OCI-LY1 (cell line): ENCODE data around the gene MYRF.
A peak's percentile ranks its signal among the peaks of the same experiment; 100 is the strongest.

Experiments used
- H2AFZ ChIP-seq: fragments of 200-600 bp; sonication (generic), shearing (Covaris generic); 2 replicates; pipeline ENCODE4 v1.6.0; 2014; ENCODE audit warnings: antibody characterized with exemption, mild to moderate bottlenecking, low read length
- H3F3A ChIP-seq: fragments of 200-600 bp; sonication (generic), shearing (Covaris generic); 2 replicates; pipeline ENCODE4 v1.6.0; 2014; ENCODE audit warnings: mild to moderate bottlenecking, antibody characterized with exemption, low read length, moderate library complexity; ENCODE audit not compliant: insufficient read depth
- H3K27ac ChIP-seq: fragments of 200-600 bp; sonication (generic); 2 replicates; pipeline ENCODE4 v1.5.1; 2014; ENCODE audit warnings: low read length, mixed run types, mild to moderate bottlenecking, low read depth; ENCODE audit not compliant: poor library complexity, severe bottlenecking
- H3K27me3 ChIP-seq: fragments of 200-600 bp; sonication (generic); 2 replicates; pipeline ENCODE4 v1.6.0; 2014; ENCODE audit warnings: antibody characterized with exemption, mild to moderate bottlenecking, low read length, moderate library complexity; ENCODE audit not compliant: insufficient read depth
- H3K36me3 ChIP-seq: fragments of 200-600 bp; sonication (generic); 2 replicates; pipeline ENCODE4 v1.6.1; 2014; ENCODE audit warnings: mild to moderate bottlenecking, antibody characterized with exemption, low read length, moderate library complexity, mixed read lengths; ENCODE audit not compliant: insufficient read depth
- H3K4me1 ChIP-seq: fragments of 200-600 bp; sonication (generic); 2 replicates; pipeline ENCODE4 v1.5.1; 2014; ENCODE audit warnings: mild to moderate bottlenecking, low read length, moderate library complexity; ENCODE audit not compliant: insufficient read depth, severe bottlenecking
- H3K4me2 ChIP-seq: fragments of 200-600 bp; sonication (generic), shearing (Covaris generic); 2 replicates; pipeline ENCODE4 v1.6.1; 2014; ENCODE audit warnings: low read length
- H3K4me3 ChIP-seq: fragments of 200-600 bp; sonication (generic); 2 replicates; pipeline ENCODE4 v1.5.1; 2014; ENCODE audit warnings: low read length, low read depth, mild to moderate bottlenecking, mixed read lengths; ENCODE audit not compliant: poor library complexity, severe bottlenecking
- H3K79me2 ChIP-seq: fragments of 200-600 bp; shearing (Covaris generic); 2 replicates; pipeline ENCODE4 v1.6.1; 2016; ENCODE audit warnings: mixed run types, low read length, mixed read lengths; ENCODE audit not compliant: insufficient read depth
- H3K9ac ChIP-seq: fragments of 200-600 bp; sonication (generic), shearing (Covaris generic); 2 replicates; pipeline ENCODE4 v1.6.1; 2014; ENCODE audit warnings: mild to moderate bottlenecking, low read length, mixed read lengths
- H3K9me2 ChIP-seq: fragments of 200-600 bp; sonication (generic), shearing (Covaris generic); 2 replicates; pipeline ENCODE4 v1.6.1; 2014; ENCODE audit warnings: low read depth, mild to moderate bottlenecking, low read length, mixed read lengths
- H3K9me3 ChIP-seq: fragments of 200-600 bp; shearing (Covaris generic); 2 replicates; pipeline ENCODE4 v1.6.1; 2014; ENCODE audit warnings: low read length, mixed read lengths
- H4K20me1 ChIP-seq: fragments of 200-600 bp; sonication (generic), shearing (Covaris generic); 2 replicates; pipeline ENCODE4 v1.6.0; 2016; ENCODE audit warnings: mild to moderate bottlenecking, low read length; ENCODE audit not compliant: insufficient read depth
- EZH2 ChIP-seq: fragments of 200-600 bp; sonication (generic), shearing (Covaris generic); IDR thresholded peaks from 2 replicates; pipeline ENCODE4 v1.8.0; 2017; ENCODE audit warnings: borderline replicate concordance, mixed run types, mild to moderate bottlenecking, antibody characterized with exemption, low read length, moderate library complexity, mixed read lengths
- TF ChIP-seq, protein P1 (sequence below): fragments of 200-600 bp; sonication (generic), shearing (Covaris generic); IDR thresholded peaks from 2 replicates; pipeline ENCODE4 v1.5.1; 2017; ENCODE audit warnings: mild to moderate bottlenecking, antibody characterized with exemption, low read length, moderate library complexity, mixed read lengths

The MYRF gene

DNA sequence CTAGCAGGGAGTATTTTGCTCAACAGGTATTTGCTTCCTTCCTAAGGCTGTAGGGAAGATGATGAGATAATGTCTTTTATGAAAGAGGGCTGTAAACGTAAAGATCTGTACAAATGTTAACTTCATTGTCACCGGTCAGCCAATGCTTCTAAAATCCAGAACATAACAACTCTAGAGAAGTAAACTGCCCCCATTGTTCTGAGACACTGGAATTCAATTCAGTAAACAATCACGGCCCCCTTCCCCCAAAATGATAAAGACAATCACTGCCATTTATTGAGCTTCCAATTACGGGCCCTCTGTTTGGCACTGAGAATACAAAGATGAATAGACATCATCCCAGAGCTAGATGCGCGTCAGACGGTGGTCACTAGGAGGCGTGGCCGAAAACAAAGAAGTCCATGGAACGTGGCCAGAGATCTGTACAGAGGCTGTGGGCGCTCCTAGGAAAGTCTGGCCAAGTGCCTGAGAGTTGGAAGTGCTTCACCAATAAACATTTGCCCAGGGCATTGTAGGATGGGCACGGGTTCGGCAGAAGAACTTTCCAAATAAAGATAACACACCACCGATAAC is 39.4 kb downstream of the MYRF start:
- Histone ChIP-seq H3F3A (peaks cover 1% of the 10 kb centered on the region; the same call in 1 of the 2 replicates), H3K9me3 (no peaks in the 10 kb centered on the region), H4K20me1 (no peaks in the 10 kb centered on the region), H3K4me3 (peak overlapping the region; percentile 95), H3K27me3 (no peaks in the 10 kb centered on the region), H3K4me2 (peak overlapping the region; percentile 67), H3K79me2 (peaks cover 34% of the 10 kb centered on the region), H3K9me2 (no peaks in the 10 kb centered on the region), H3K27ac (peak overlapping the region; percentile 83), H3K9ac (peak overlapping the region; percentile 81), H3K36me3 (peaks cover 57% of the 10 kb centered on the region), H3K4me1 (peaks cover 35% of the 10 kb centered on the region), H2AFZ (no peak overlapping the region)
- TF ChIP-seq, protein P1, sequence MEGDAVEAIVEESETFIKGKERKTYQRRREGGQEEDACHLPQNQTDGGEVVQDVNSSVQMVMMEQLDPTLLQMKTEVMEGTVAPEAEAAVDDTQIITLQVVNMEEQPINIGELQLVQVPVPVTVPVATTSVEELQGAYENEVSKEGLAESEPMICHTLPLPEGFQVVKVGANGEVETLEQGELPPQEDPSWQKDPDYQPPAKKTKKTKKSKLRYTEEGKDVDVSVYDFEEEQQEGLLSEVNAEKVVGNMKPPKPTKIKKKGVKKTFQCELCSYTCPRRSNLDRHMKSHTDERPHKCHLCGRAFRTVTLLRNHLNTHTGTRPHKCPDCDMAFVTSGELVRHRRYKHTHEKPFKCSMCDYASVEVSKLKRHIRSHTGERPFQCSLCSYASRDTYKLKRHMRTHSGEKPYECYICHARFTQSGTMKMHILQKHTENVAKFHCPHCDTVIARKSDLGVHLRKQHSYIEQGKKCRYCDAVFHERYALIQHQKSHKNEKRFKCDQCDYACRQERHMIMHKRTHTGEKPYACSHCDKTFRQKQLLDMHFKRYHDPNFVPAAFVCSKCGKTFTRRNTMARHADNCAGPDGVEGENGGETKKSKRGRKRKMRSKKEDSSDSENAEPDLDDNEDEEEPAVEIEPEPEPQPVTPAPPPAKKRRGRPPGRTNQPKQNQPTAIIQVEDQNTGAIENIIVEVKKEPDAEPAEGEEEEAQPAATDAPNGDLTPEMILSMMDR: no peak; the same call in 1 of the 2 replicates
- no peak for TF ChIP-seq EZH2

DNA sequence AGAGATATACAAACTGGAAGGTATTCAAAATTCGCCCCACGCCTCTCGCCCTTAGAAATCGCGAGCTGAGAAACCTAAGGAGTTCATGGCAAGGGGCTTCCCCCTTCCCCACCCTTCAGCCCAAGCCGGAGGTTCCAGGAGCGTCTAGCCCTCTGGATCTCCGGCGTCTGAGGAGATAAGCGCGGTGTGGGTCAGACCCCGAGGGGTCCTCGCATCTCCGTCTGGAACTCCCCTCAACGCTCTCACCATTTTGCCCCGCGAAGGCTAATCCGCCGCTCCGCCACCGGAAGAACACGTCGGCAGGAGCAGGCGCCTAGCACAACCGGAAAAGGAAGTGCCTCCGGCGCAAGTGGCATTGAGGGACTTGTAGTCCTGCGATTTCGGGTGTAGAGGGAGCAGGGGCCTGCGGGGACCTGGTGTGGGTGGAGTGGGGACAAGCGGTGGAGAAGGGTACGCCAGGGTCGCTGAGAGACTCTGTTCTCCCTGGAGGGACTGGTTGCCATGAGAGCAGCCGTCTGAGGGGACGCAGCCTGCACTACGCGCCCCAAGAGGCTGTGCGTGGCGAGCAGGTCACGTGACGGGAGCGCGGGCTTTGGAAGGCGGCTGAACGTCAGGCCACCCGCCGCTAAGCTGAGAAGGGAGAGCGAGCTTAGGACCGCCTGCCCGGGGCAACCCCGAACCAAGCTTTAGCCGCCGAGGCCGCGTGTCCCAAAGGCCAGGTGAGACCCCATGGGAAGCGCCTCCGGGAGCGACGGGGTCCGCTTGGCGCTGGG is 40.1 kb downstream of the MYRF start, which contains the start of the genes FEN1 and TMEM258:
Gene FEN1 (plus strand): TSS at position 602 of the 773 bp plus-strand sequence. CDS start 2,451 bp downstream, outside the sequence.
Gene TMEM258 (minus strand): TSS at position 290 of the 773 bp plus-strand sequence. CDS start 41 bp downstream, at position 249.
- no peak within 1 kb of the TSS for H2AFZ ChIP-seq
- peak within 1 kb of the TSS; percentile 67 for H3K4me2 ChIP-seq
- no peaks in the 10 kb centered on the region for H4K20me1 ChIP-seq
- H3F3A ChIP-seq: peaks cover 4% of the 10 kb centered on the region; the same call in 1 of the 2 replicates
- H3K4me1 ChIP-seq: peaks cover 42% of the 10 kb centered on the region
- TF ChIP-seq, protein P1: no peak
- no peak for TF ChIP-seq EZH2
- peak within 1 kb of the TSS; percentile 81 for H3K9ac ChIP-seq
- H3K79me2 ChIP-seq: peaks cover 40% of the 10 kb centered on the region
- H3K36me3 ChIP-seq: peaks cover 56% of the 10 kb centered on the region
- peak within 1 kb of the TSS; percentile 95 for H3K4me3 ChIP-seq
- H3K9me2 ChIP-seq: no peaks in the 10 kb centered on the region
- no peaks in the 10 kb centered on the region for H3K9me3 ChIP-seq
- peak within 1 kb of the TSS; percentile 83 for H3K27ac ChIP-seq
- no peaks in the 10 kb centered on the region for H3K27me3 ChIP-seq

DNA sequence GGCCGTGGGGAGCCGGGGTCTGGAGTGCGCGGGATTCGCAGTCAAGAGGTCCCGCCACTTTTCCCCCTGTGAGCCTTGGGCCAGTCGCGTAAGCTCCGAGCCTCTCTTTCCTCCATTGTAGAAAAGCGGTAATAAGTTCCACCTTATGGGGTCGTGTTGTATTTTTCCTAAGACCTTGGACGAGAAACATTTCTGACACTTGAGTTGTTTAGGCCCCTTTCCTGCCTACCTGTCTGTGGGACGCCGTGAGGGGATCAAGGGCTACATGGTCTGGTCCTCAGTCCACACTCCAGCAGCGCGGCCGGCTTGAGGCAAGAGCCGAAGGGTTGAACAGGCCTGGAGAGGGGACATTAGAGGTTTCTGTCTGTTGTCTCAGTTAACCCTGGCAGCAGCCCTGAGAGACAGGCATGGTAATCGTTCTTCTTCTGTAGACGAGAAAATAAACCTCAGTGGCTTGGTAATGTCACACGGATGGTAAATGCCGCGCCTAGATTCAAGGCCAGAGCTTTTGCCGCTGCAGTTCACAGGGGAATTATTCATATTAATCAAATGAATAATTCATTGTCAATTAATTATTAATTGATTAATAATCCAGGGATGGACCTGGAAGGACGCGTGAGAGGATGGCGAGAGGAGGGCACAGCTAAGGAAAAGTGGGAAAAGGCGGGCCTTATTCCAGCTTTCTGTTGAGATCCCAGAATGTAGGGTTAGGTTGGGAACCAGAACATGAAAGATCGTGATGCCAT is 40.8 kb downstream of the MYRF start:
- H3F3A ChIP-seq: peaks cover 4% of the 10 kb centered on the region; the same call in 1 of the 2 replicates
- no peaks in the 10 kb centered on the region for H3K9me3 ChIP-seq
- H4K20me1 ChIP-seq: no peaks in the 10 kb centered on the region
- no peaks in the 10 kb centered on the region for H3K27me3 ChIP-seq
- H3K4me3 ChIP-seq: peak overlapping the region; percentile 95
- peak overlapping the region; percentile 67 for H3K4me2 ChIP-seq
- peaks cover 46% of the 10 kb centered on the region for H3K79me2 ChIP-seq
- H3K36me3 ChIP-seq: peaks cover 57% of the 10 kb centered on the region
- TF ChIP-seq EZH2: no peak
- TF ChIP-seq, protein P1: no peak
- H3K9me2 ChIP-seq: no peaks in the 10 kb centered on the region
- H3K27ac ChIP-seq: peak overlapping the region; percentile 83
- H2AFZ ChIP-seq: no peak overlapping the region
- peaks cover 47% of the 10 kb centered on the region for H3K4me1 ChIP-seq
- peak overlapping the region; percentile 81 for H3K9ac ChIP-seq
